Measurements from ENCODE around the gene NLRP14.

NLRP14 gene

GRCh38 chr11:7020183-7020917 is at the start of gene NLRP14, which contains the start of gene ZNF214:
Gene NLRP14, plus strand, starts transcription at chr11:7020479. Its CDS starts 18,108 bp downstream, at chr11:7038587.
Gene ZNF214, minus strand, starts transcription at chr11:7020346. Its CDS starts 17,511 bp downstream, at chr11:7002835.
- no peak for DNase-seq

GRCh38 chr11:6979365-6979764 is 40.9 kb upstream of the NLRP14 start:
- no peak for DNase-seq

- DNase-seq: no peak
Measured at GRCh38 chr11:6986487-6986886, 33.8 kb upstream of the NLRP14 start.

- no peak for DNase-seq
Measured at GRCh38 chr11:6988506-6988905, 31.8 kb upstream of the NLRP14 start.

GRCh38 chr11:6991227-6991626 is 29.1 kb upstream of the NLRP14 start:
- DNase-seq: no peak

GRCh38 chr11:6992026-6992425 is 28.3 kb upstream of the NLRP14 start:
- DNase-seq: no peak

- no peak for DNase-seq
Measured at GRCh38 chr11:6992457-6993417, 27.5 kb upstream of the NLRP14 start.

GRCh38 chr11:6995703-6996102 is 24.6 kb upstream of the NLRP14 start:
- DNase-seq: no peak

GRCh38 chr11:7004482-7004881 is 15.8 kb upstream of the NLRP14 start:
- DNase-seq: no peak

- DNase-seq: no peak
Measured at GRCh38 chr11:7014118-7014517, 6.2 kb upstream of the NLRP14 start.

- no peak for DNase-seq
Measured at GRCh38 chr11:7016011-7016410, 4.3 kb upstream of the NLRP14 start.

GRCh38 chr11:7019500-7020182 is 638 bp upstream of the NLRP14 start:
- no peak for DNase-seq

GRCh38 chr11:7021318-7021717 is 1.0 kb downstream of the NLRP14 start:
- DNase-seq: no peak

GRCh38 chr11:7028141-7028540 is 7.9 kb downstream of the NLRP14 start:
- no peak for DNase-seq

GRCh38 chr11:7030836-7031235 is 10.6 kb downstream of the NLRP14 start:
- DNase-seq: no peak

- no peak for DNase-seq
Measured at GRCh38 chr11:7031471-7031871, 11.2 kb downstream of the NLRP14 start.

GRCh38 chr11:7032692-7033091 is 12.4 kb downstream of the NLRP14 start:
- no peak for DNase-seq

GRCh38 chr11:7034019-7034418 is 13.7 kb downstream of the NLRP14 start:
- no peak for DNase-seq

GRCh38 chr11:7046474-7047175 is 26.3 kb downstream of the NLRP14 start:
- DNase-seq: no peak

GRCh38 chr11:7050191-7050590 is 29.9 kb downstream of the NLRP14 start:
- DNase-seq: no peak

GRCh38 chr11:7056828-7057513 is 36.7 kb downstream of the NLRP14 start:
- no peak for DNase-seq

GRCh38 chr11:7057641-7058040 is 37.4 kb downstream of the NLRP14 start:
- no peak for DNase-seq
